ENCODE measurements around the gene SEC11A. TPM values are rescaled to one million over a fixed set of nuclear protein-coding genes. Genes with fewer than 3 reads are reported as not detected.

Gene SEC11A
- total RNA-seq, 1 experiment from 2014 or later, result 104 TPM

- POLR2A ChIA-PET (ENCODE audit: low non-redundant PET), result no interaction called here
These were observed 48.6 kb upstream of the SEC11A start for GRCh38 chr15:84764585-84764984.

GRCh38 chr15:84762840-84763572, 47.1 kb upstream of the SEC11A start:
- DNase-seq (ENCODE audit: low spot score), result no peak
- Histone ChIP-seq H3K4me1 (ENCODE audit: insufficient read depth, low read length, poor library complexity, severe bottlenecking) (no peaks in the 10 kb centered on the region), H3K4me3 (ENCODE audit: low read depth, low read length, poor library complexity, severe bottlenecking) (no peak overlapping the region), H3K27ac (ENCODE audit: low read depth, low read length, poor library complexity, severe bottlenecking) (no peak overlapping the region), H3K27me3 (replicated peaks; ENCODE audit: insufficient read depth, low read depth, low read length, poor library complexity) (no peaks in the 10 kb centered on the region), H3K9me3 (ENCODE audit: low read depth, low read length, poor library complexity, severe bottlenecking) (no peaks in the 10 kb centered on the region), H3K36me3 (ENCODE audit: insufficient read depth, low read length, poor library complexity, severe bottlenecking) (peaks cover 6% of the 10 kb centered on the region)
- intact Hi-C loops (cut with micrococcal nuclease; ENCODE audit: unreplicated experiment), result no loop called here
- BruUV-seq (replicated peaks), result no TSS peak
- ChIA-PET CTCF (no interaction called here), POLR2A (ENCODE audit: low non-redundant PET) (no interaction called here)
- no peak for TF ChIP-seq CTCF (conservative IDR thresholded peaks at IDR 0.05; ENCODE audit: low read depth, low read length)
- no peak for TF ChIP-seq EZH2 (IDR thresholded peaks at IDR 0.05; ENCODE audit: borderline replicate concordance, low read depth, low read length, poor library complexity, severe bottlenecking)

More at GRCh38 chr15:84764585-84764984, 48.6 kb upstream of the SEC11A start:
- Histone ChIP-seq H3K36me3 (ENCODE audit: insufficient read depth, low read length, poor library complexity, severe bottlenecking) (peaks cover 14% of the 10 kb centered on the region), H3K27me3 (replicated peaks; ENCODE audit: insufficient read depth, low read depth, low read length, poor library complexity) (no peaks in the 10 kb centered on the region), H3K27ac (ENCODE audit: low read depth, low read length, poor library complexity, severe bottlenecking) (no peak overlapping the region), H3K4me1 (ENCODE audit: insufficient read depth, low read length, poor library complexity, severe bottlenecking) (no peaks in the 10 kb centered on the region), H3K4me3 (ENCODE audit: low read depth, low read length, poor library complexity, severe bottlenecking) (no peak overlapping the region), H3K9me3 (ENCODE audit: low read depth, low read length, poor library complexity, severe bottlenecking) (no peaks in the 10 kb centered on the region)
- intact Hi-C loops (cut with micrococcal nuclease; ENCODE audit: unreplicated experiment), result no loop called here
- DNase-seq (ENCODE audit: low spot score), result no peak
- no TSS peak for BruUV-seq (replicated peaks)
- CTCF ChIA-PET, result no interaction called here
- no peak for TF ChIP-seq EZH2 (IDR thresholded peaks at IDR 0.05; ENCODE audit: borderline replicate concordance, low read depth, low read length, poor library complexity, severe bottlenecking)
- no peak for TF ChIP-seq CTCF (conservative IDR thresholded peaks at IDR 0.05; ENCODE audit: low read depth, low read length)

GRCh38 chr15:84761607-84762131, 45.7 kb upstream of the SEC11A start:
- Histone ChIP-seq H3K27ac (ENCODE audit: low read depth, low read length, poor library complexity, severe bottlenecking) (no peak overlapping the region), H3K9me3 (ENCODE audit: low read depth, low read length, poor library complexity, severe bottlenecking) (no peaks in the 10 kb centered on the region), H3K4me1 (ENCODE audit: insufficient read depth, low read length, poor library complexity, severe bottlenecking) (no peaks in the 10 kb centered on the region), H3K36me3 (ENCODE audit: insufficient read depth, low read length, poor library complexity, severe bottlenecking) (peaks cover 6% of the 10 kb centered on the region), H3K4me3 (ENCODE audit: low read depth, low read length, poor library complexity, severe bottlenecking) (no peak overlapping the region), H3K27me3 (replicated peaks; ENCODE audit: insufficient read depth, low read depth, low read length, poor library complexity) (no peaks in the 10 kb centered on the region)
- TF ChIP-seq EZH2 (IDR thresholded peaks at IDR 0.05; ENCODE audit: borderline replicate concordance, low read depth, low read length, poor library complexity, severe bottlenecking), result no peak
- no peak for TF ChIP-seq CTCF (conservative IDR thresholded peaks at IDR 0.05; ENCODE audit: low read depth, low read length)
- intact Hi-C loops (cut with micrococcal nuclease; ENCODE audit: unreplicated experiment), result no loop called here
- ChIA-PET CTCF (no interaction called here), POLR2A (ENCODE audit: low non-redundant PET) (no interaction called here)
- DNase-seq (ENCODE audit: low spot score), result no peak
- no TSS peak for BruUV-seq (replicated peaks)

Data from A673 (cell line).